ENCODE results near the gene TUBA1C.
"Not testable (repeated sequence)": the region's sequence is repeated elsewhere in the genome, so short reads cannot be mapped to it uniquely, and the experiment has no call there.

Gene TUBA1C

DNA sequence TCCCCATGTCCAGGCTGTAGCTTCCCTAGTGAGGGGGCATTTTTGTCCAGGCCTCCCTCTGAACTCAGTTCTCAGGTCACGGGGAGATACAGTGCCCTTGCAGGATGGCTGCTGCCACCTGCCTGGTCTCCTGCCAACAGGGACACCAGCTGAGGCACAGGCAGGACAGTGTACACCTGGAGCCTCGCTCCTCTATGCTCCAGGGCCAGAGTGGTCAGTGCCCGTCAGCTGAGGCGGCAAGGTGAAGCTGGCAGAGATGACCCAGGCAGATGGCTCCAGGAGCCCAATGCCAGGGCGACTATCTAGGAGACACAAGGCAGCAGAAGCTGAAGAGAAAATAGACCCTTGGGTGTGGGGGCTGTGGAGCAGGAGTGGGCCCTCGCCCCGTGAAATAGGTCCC is 12.6 kb downstream of the TUBA1C start:
- H3K4me3 ChIP-seq (ENCODE audit: low read length), result no peak overlapping the region
- peaks cover 15% of the 10 kb centered on the region for H3K36me3 ChIP-seq (ENCODE audit: control insufficient read depth, low read length)
- no peak overlapping the region for H3K4me2 ChIP-seq (ENCODE audit: low read length)
- no peaks in the 10 kb centered on the region for H3K9me2 ChIP-seq (replicated peaks; ENCODE audit: control insufficient read depth, low read length)
- H3K79me2 ChIP-seq (ENCODE audit: control insufficient read depth, low read length), result no peaks in the 10 kb centered on the region
- no peaks in the 10 kb centered on the region for H3K27me3 ChIP-seq (ENCODE audit: control insufficient read depth, low read length)
- peaks cover 32% of the 10 kb centered on the region for H3F3A ChIP-seq (ENCODE audit: control insufficient read depth, insufficient read depth)
- no peaks in the 10 kb centered on the region for H3K9me3 ChIP-seq (ENCODE audit: control insufficient read depth, insufficient read depth, low read length)
- no peaks in the 10 kb centered on the region for H3K4me1 ChIP-seq (ENCODE audit: control insufficient read depth, low read length)
- H4K20me1 ChIP-seq (ENCODE audit: control insufficient read depth, insufficient read depth, low read depth, low read length), result 0 out of 2 replicates have a peak, but pooled peaks cover 6% of the 10 kb centered on the region
- no peak overlapping the region for H3K27ac ChIP-seq (ENCODE audit: low read depth, low read length)
- TF ChIP-seq, protein P1, sequence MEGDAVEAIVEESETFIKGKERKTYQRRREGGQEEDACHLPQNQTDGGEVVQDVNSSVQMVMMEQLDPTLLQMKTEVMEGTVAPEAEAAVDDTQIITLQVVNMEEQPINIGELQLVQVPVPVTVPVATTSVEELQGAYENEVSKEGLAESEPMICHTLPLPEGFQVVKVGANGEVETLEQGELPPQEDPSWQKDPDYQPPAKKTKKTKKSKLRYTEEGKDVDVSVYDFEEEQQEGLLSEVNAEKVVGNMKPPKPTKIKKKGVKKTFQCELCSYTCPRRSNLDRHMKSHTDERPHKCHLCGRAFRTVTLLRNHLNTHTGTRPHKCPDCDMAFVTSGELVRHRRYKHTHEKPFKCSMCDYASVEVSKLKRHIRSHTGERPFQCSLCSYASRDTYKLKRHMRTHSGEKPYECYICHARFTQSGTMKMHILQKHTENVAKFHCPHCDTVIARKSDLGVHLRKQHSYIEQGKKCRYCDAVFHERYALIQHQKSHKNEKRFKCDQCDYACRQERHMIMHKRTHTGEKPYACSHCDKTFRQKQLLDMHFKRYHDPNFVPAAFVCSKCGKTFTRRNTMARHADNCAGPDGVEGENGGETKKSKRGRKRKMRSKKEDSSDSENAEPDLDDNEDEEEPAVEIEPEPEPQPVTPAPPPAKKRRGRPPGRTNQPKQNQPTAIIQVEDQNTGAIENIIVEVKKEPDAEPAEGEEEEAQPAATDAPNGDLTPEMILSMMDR (IDR thresholded peaks at IDR 0.05; ENCODE audit: low read depth, low read length, poor library complexity, severe bottlenecking), result no peak
- no peak for TF ChIP-seq EZH2phosphoT487 (IDR thresholded peaks at IDR 0.05; ENCODE audit: borderline replicate concordance, low read length)

DNA sequence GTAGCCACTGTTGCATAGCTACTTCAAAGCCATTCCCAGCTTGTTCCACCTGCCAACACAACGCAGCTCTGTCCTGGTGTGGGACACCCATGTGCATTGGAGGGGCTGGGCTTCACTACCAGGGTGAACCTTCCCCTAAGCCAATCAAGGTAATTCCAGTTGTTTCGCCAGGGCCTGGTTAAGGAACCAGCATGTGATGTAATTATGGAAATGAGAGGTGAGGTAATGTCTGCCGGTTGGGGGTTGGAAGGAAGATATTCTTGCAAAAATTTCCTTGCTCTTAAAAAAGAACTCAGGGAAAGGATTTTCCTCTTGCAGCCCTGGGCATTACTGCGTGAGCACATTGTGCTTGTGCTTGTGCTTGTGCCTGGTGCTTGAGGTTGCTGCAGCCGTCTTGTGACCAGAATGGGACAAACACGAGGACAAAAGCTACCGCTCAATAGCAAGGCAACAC is 14.9 kb downstream of the TUBA1C start:
- no peaks in the 10 kb centered on the region for H3K4me1 ChIP-seq (ENCODE audit: control insufficient read depth, low read length)
- H3K9me2 ChIP-seq (replicated peaks; ENCODE audit: control insufficient read depth, low read length), result no peaks in the 10 kb centered on the region
- H3K27me3 ChIP-seq (ENCODE audit: control insufficient read depth, low read length), result peaks cover 6% of the 10 kb centered on the region
- TF ChIP-seq, protein P1 (IDR thresholded peaks at IDR 0.05; ENCODE audit: low read depth, low read length, poor library complexity, severe bottlenecking), result no peak
- TF ChIP-seq EZH2phosphoT487 (IDR thresholded peaks at IDR 0.05; ENCODE audit: borderline replicate concordance, low read length), result no peak
- H3K27ac ChIP-seq (ENCODE audit: low read depth, low read length), result no peak overlapping the region
- H4K20me1 ChIP-seq (ENCODE audit: control insufficient read depth, insufficient read depth, low read depth, low read length), result 0 out of 2 replicates have a peak, but pooled peaks cover 1% of the 10 kb centered on the region
- no peak overlapping the region for H3K4me2 ChIP-seq (ENCODE audit: low read length)
- H3K4me3 ChIP-seq (ENCODE audit: low read length), result no peak overlapping the region
- no peaks in the 10 kb centered on the region for H3K36me3 ChIP-seq (ENCODE audit: control insufficient read depth, low read length)
- no peaks in the 10 kb centered on the region for H3K9me3 ChIP-seq (ENCODE audit: control insufficient read depth, insufficient read depth, low read length)
- H3F3A ChIP-seq (ENCODE audit: control insufficient read depth, insufficient read depth), result peaks cover 14% of the 10 kb centered on the region
- no peaks in the 10 kb centered on the region for H3K79me2 ChIP-seq (ENCODE audit: control insufficient read depth, low read length)

DNA sequence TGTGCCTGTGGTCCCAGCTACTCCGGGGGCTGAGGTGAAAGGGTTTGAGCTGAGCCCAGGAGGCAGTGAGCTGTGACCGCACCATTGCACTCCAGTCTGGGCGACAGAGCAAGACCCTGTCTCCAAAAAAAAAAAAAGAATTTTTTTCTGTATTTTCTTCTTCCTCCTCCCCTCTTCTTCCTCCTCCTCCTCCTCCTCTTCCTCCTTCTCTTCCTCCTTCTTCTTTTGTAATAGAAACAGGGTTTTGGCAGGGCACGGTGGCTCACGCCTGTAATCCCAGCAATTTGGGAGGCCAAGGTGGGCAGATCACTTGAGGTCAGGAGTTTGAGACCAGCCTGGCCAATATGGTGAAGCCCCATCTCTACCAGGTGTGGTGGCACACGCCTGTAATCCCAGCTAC is 15.7 kb downstream of the TUBA1C start:
- not testable (repeated sequence) for H3K79me2 ChIP-seq (ENCODE audit: control insufficient read depth, low read length); H3K36me3 ChIP-seq (ENCODE audit: control insufficient read depth, low read length); H3K4me1 ChIP-seq (ENCODE audit: control insufficient read depth, low read length); H3K4me3 ChIP-seq (ENCODE audit: low read length); H3F3A ChIP-seq (ENCODE audit: control insufficient read depth, insufficient read depth); H3K9me2 ChIP-seq (replicated peaks; ENCODE audit: control insufficient read depth, low read length); H3K27me3 ChIP-seq (ENCODE audit: control insufficient read depth, low read length); H3K27ac ChIP-seq (ENCODE audit: low read depth, low read length); H3K9me3 ChIP-seq (ENCODE audit: control insufficient read depth, insufficient read depth, low read length); H4K20me1 ChIP-seq (ENCODE audit: control insufficient read depth, insufficient read depth, low read depth, low read length); H3K4me2 ChIP-seq (ENCODE audit: low read length)

DNA sequence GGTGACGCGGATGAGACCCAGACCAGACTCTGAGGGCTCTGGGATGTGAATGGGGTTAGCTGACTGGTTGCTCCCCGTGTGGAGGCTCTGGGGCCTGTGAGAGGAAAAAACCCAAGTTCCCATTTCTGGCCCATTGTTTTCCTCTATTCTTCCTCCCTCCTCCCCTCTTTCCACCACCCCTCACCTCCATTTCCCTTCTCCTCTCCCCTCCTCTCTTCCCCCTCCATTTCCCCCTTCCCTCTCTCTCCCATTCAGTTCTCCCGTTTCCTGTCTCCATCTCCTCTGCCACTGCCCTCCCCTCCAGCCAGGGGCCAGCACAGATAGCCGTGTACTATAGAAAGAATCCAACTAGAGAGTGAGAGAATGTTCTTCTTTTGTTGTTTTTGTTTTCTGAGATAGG is 17.4 kb downstream of the TUBA1C start:
- no peaks in the 10 kb centered on the region for H3K4me1 ChIP-seq (ENCODE audit: control insufficient read depth, low read length)
- no peaks in the 10 kb centered on the region for H3K9me2 ChIP-seq (replicated peaks; ENCODE audit: control insufficient read depth, low read length)
- H3K9me3 ChIP-seq (ENCODE audit: control insufficient read depth, insufficient read depth, low read length), result no peaks in the 10 kb centered on the region
- no peaks in the 10 kb centered on the region for H3F3A ChIP-seq (ENCODE audit: control insufficient read depth, insufficient read depth)
- no peaks in the 10 kb centered on the region for H3K36me3 ChIP-seq (ENCODE audit: control insufficient read depth, low read length)
- H3K79me2 ChIP-seq (ENCODE audit: control insufficient read depth, low read length), result no peaks in the 10 kb centered on the region
- no peak overlapping the region for H3K4me2 ChIP-seq (ENCODE audit: low read length)
- no peaks in the 10 kb centered on the region for H4K20me1 ChIP-seq (ENCODE audit: control insufficient read depth, insufficient read depth, low read depth, low read length)
- TF ChIP-seq EZH2phosphoT487 (IDR thresholded peaks at IDR 0.05; ENCODE audit: borderline replicate concordance, low read length), result no peak
- TF ChIP-seq, protein P1 (IDR thresholded peaks at IDR 0.05; ENCODE audit: low read depth, low read length, poor library complexity, severe bottlenecking), result no peak
- H3K27ac ChIP-seq (ENCODE audit: low read depth, low read length), result no peak overlapping the region
- H3K4me3 ChIP-seq (ENCODE audit: low read length), result no peak overlapping the region
- H3K27me3 ChIP-seq (ENCODE audit: control insufficient read depth, low read length), result peaks cover 14% of the 10 kb centered on the region

DNA sequence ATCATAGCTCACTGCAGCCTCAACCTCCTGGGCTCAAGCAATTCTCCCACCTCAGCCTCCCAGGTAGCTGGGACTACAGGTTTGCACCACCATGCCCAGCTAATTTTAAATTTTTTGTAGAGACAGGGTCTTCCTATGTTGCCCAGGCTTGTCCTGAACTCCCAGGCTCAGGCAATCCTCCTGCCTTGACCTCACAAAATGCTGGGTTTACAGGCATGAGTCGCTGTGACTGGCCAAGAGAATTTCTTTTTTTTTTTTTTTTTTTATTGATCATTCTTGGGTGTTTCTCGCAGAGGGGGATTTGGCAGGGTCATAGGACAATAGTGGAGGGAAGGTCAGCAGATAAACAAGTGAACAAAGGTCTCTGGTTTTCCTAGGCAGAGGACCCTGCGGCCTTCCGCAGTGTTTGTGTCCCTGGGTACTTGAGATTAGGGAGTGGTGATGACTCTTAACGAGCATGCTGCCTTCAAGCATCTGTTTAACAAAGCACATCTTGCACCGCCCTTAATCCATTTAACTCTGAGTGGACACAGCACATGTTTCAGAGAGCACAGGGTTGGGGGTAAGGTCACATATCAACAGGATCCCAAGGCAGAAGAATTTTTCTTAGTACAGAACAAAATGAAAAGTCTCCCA is 18.0 kb downstream of the TUBA1C start:
- H3K4me3 ChIP-seq (ENCODE audit: low read length); H3K36me3 ChIP-seq (ENCODE audit: control insufficient read depth, low read length); H3K4me1 ChIP-seq (ENCODE audit: control insufficient read depth, low read length); H3K79me2 ChIP-seq (ENCODE audit: control insufficient read depth, low read length); H3K9me3 ChIP-seq (ENCODE audit: control insufficient read depth, insufficient read depth, low read length); H3K27ac ChIP-seq (ENCODE audit: low read depth, low read length); H3F3A ChIP-seq (ENCODE audit: control insufficient read depth, insufficient read depth); H4K20me1 ChIP-seq (ENCODE audit: control insufficient read depth, insufficient read depth, low read depth, low read length); H3K9me2 ChIP-seq (replicated peaks; ENCODE audit: control insufficient read depth, low read length); H3K4me2 ChIP-seq (ENCODE audit: low read length): not testable (repeated sequence)
- peaks cover 20% of the 10 kb centered on the region for H3K27me3 ChIP-seq (ENCODE audit: control insufficient read depth, low read length)
